ENCODE data around the gene VSNL1.

Gene VSNL1

DNA sequence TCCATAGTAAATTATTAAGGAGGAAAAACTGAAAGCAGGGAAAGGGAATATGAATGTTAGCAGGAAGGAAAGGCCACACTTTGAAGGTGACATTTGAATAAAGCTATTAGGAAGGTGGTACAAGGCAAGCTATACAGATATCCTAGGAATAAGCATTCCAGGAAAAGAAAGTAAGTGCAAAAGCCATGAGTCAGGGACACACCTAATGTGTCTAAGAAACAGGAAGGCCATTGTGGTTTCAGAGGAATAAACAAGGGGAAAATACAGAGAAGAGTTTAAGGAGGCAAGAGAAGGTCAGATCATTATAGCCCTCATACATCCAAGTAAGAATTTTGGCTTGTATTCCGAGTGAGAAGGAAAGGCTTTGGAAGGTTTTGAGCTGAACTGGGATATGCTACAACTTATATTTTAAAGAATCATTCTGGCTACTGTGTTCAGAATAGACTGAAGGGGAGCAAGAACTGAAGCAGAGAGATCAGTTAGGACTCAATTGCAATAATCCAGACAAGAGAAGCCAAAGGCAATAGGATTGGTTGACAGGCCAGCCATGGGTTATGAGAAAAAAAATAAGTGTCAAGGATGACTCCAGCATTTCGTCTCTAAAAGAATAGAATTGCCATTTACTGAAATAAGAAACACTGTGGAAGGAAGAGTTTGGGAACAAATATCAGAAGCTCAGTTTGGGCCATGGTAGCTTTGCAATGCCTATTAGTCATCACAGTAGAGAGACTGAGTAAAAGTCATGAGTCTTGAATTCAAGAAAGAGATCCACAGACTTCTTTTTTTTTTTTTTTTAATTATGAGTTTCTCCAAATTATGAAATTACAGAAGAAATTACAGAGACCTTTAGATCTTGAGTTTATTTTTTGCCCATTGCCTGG, 33.5 kb upstream of the VSNL1 start:
- Histone ChIP-seq H3K27ac (ENCODE audit: low read depth, low read length, poor library complexity, severe bottlenecking) (no peak overlapping the region), H4K20me1 (ENCODE audit: insufficient read depth, low read length) (no peaks in the 10 kb centered on the region), H3K9me3 (ENCODE audit: low read length) (no peaks in the 10 kb centered on the region), H3K4me1 (ENCODE audit: insufficient read depth, low read length, severe bottlenecking) (no peaks in the 10 kb centered on the region), H3F3A (ENCODE audit: insufficient read depth, low read length) (no peaks in the 10 kb centered on the region), H3K79me2 (ENCODE audit: insufficient read depth, low read length) (no peaks in the 10 kb centered on the region), H3K9me2 (ENCODE audit: low read depth, low read length) (no peaks in the 10 kb centered on the region), H3K9ac (ENCODE audit: low read length) (no peak overlapping the region), H3K36me3 (ENCODE audit: insufficient read depth, low read length) (no peaks in the 10 kb centered on the region), H3K27me3 (ENCODE audit: insufficient read depth, low read length) (no peaks in the 10 kb centered on the region), H2AFZ (ENCODE audit: low read length) (no peak overlapping the region), H3K4me2 (ENCODE audit: low read length) (no peak overlapping the region), H3K4me3 (ENCODE audit: low read depth, low read length, poor library complexity, severe bottlenecking) (no peak overlapping the region)
- TF ChIP-seq, protein P1, sequence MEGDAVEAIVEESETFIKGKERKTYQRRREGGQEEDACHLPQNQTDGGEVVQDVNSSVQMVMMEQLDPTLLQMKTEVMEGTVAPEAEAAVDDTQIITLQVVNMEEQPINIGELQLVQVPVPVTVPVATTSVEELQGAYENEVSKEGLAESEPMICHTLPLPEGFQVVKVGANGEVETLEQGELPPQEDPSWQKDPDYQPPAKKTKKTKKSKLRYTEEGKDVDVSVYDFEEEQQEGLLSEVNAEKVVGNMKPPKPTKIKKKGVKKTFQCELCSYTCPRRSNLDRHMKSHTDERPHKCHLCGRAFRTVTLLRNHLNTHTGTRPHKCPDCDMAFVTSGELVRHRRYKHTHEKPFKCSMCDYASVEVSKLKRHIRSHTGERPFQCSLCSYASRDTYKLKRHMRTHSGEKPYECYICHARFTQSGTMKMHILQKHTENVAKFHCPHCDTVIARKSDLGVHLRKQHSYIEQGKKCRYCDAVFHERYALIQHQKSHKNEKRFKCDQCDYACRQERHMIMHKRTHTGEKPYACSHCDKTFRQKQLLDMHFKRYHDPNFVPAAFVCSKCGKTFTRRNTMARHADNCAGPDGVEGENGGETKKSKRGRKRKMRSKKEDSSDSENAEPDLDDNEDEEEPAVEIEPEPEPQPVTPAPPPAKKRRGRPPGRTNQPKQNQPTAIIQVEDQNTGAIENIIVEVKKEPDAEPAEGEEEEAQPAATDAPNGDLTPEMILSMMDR (IDR thresholded peaks at IDR 0.05; ENCODE audit: low read length): no peak
- no peak for TF ChIP-seq EZH2 (IDR thresholded peaks at IDR 0.05; ENCODE audit: borderline replicate concordance, low read length)

DNA sequence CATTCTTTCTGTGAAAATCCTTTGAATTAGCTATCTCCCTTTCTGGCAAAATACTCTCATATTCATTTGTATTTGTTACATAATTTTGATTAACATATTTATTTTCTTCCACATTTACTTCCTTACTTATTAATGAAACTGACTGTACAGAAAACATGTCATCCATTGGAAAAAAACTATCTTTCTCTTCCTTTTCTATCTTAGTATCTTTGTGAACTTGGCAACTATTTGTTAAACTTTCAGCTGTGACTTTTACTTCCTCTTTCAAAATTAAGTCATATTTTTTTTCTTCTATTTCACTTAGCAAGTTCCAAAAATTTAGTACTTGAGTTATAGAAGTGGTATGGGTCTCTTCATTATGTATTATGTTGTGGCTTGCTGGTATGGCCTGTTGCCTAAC, 24.8 kb upstream of the VSNL1 start:
- no peaks in the 10 kb centered on the region for H3K9me3 ChIP-seq (ENCODE audit: low read length)
- H3F3A ChIP-seq (ENCODE audit: insufficient read depth, low read length): no peaks in the 10 kb centered on the region
- no peaks in the 10 kb centered on the region for H3K79me2 ChIP-seq (ENCODE audit: insufficient read depth, low read length)
- H3K36me3 ChIP-seq (ENCODE audit: insufficient read depth, low read length): no peaks in the 10 kb centered on the region
- peaks cover 46% of the 10 kb centered on the region for H3K4me1 ChIP-seq (ENCODE audit: insufficient read depth, low read length, severe bottlenecking)
- TF ChIP-seq, protein P1 (IDR thresholded peaks at IDR 0.05; ENCODE audit: low read length): no peak
- TF ChIP-seq EZH2 (IDR thresholded peaks at IDR 0.05; ENCODE audit: borderline replicate concordance, low read length): no peak
- no peak overlapping the region for H3K9ac ChIP-seq (ENCODE audit: low read length)
- H3K4me3 ChIP-seq (ENCODE audit: low read depth, low read length, poor library complexity, severe bottlenecking): no peak overlapping the region
- no peaks in the 10 kb centered on the region for H3K27me3 ChIP-seq (ENCODE audit: insufficient read depth, low read length)
- no peaks in the 10 kb centered on the region for H4K20me1 ChIP-seq (ENCODE audit: insufficient read depth, low read length)
- H3K9me2 ChIP-seq (ENCODE audit: low read depth, low read length): no peaks in the 10 kb centered on the region
- H3K4me2 ChIP-seq (ENCODE audit: low read length): no peak overlapping the region
- peak overlapping the region; percentile 81 for H3K27ac ChIP-seq (ENCODE audit: low read depth, low read length, poor library complexity, severe bottlenecking)
- no peak overlapping the region for H2AFZ ChIP-seq (ENCODE audit: low read length)

DNA sequence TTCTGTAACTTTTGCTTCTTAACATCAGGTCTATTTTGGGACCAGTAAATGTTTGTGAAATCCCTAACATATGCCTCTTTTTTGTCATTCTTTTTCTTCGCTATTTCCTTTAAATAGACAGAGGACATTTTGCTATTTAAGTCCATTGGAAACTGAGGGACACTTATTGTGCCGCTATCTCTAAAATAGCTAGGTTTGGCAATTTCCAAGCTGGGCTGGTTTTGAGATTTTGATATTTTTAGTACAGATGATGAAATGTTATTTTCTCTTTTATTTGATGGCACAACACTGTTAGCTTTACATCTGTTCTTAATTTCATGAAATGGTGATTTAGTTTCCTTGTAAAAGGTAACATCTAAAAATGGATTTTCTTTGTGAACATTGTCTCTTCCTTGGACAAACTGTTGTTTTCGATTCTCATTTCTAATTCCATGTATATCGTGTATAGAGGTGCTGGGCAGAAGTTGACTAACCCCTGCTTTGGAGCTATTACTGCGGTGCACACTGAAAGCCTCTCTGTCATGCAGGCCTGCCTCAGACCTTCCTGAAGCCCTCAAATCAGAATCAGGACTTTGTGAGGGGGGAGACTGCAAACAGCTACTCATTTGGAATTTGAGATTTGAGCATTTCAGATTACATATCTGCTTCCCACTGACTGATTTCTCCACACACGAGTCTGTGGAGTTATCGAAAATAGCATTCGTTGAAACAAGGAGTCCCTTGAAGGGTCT, 22.9 kb upstream of the VSNL1 start:
- TF ChIP-seq EZH2 (IDR thresholded peaks at IDR 0.05; ENCODE audit: borderline replicate concordance, low read length): no peak
- TF ChIP-seq, protein P1 (IDR thresholded peaks at IDR 0.05; ENCODE audit: low read length): no peak
- H3K36me3 ChIP-seq (ENCODE audit: insufficient read depth, low read length): no peaks in the 10 kb centered on the region
- H2AFZ ChIP-seq (ENCODE audit: low read length): peak overlapping the region; percentile 64; the same call in 1 of the 2 replicates
- no peaks in the 10 kb centered on the region for H3K9me2 ChIP-seq (ENCODE audit: low read depth, low read length)
- peaks cover 46% of the 10 kb centered on the region for H3K4me1 ChIP-seq (ENCODE audit: insufficient read depth, low read length, severe bottlenecking)
- no peaks in the 10 kb centered on the region for H3F3A ChIP-seq (ENCODE audit: insufficient read depth, low read length)
- H4K20me1 ChIP-seq (ENCODE audit: insufficient read depth, low read length): no peaks in the 10 kb centered on the region
- peak overlapping the region; percentile 78 for H3K9ac ChIP-seq (ENCODE audit: low read length)
- no peaks in the 10 kb centered on the region for H3K9me3 ChIP-seq (ENCODE audit: low read length)
- peak overlapping the region; percentile 81 for H3K27ac ChIP-seq (ENCODE audit: low read depth, low read length, poor library complexity, severe bottlenecking)
- no peaks in the 10 kb centered on the region for H3K27me3 ChIP-seq (ENCODE audit: insufficient read depth, low read length)
- no peaks in the 10 kb centered on the region for H3K79me2 ChIP-seq (ENCODE audit: insufficient read depth, low read length)
- peak overlapping the region; percentile 64 for H3K4me3 ChIP-seq (ENCODE audit: low read depth, low read length, poor library complexity, severe bottlenecking)
- H3K4me2 ChIP-seq (ENCODE audit: low read length): peak overlapping the region; percentile 98
